HS-27A (cell line): Measurements from ENCODE around the gene ZDHHC13.

ENCODE experiments used
- DNase-seq: peaks from one replicate; pipeline ENCODE4 v3.0.0-alpha.2; 2012; ENCODE audit warnings: low read depth, missing footprints

ZDHHC13 gene

DNA sequence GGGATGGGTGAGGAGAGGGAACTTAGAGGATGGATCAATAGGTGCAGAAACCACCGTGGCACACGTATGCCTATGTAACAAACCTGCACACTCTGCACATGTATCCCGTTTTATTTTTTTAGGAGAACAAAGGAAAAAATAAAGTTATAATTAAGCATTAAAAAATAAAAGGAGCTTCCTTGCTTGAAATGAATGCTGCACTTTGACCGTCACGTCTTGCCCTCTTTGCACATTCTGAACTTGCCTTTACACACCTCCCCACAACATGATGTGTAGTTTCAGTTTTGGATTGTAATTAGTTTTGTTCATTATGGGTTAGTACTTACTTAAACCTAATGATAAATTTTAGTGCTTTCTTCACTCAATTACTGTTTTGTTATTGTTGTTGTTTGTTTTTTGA is 87.9 kb downstream of the ZDHHC13 start:
- no peak for DNase-seq

DNA sequence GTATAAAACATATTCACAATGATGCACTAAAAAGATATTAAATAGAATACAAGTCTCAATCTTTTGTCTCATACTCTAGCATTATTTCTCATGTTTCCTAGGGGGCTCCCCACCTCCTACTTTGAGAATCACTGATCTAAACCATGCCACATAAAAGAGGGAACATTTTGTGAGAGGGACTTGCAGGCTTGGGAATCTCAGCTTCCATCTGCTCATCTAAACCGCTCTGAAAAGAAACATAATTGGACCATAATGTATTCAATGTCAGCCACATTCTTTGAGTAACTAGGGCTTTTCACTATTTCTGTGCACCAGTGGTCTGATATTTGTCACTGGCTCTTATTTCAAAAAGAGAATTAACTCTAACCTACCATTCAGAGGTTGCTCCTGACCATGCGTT is 91.2 kb downstream of the ZDHHC13 start:
- no peak for DNase-seq

DNA sequence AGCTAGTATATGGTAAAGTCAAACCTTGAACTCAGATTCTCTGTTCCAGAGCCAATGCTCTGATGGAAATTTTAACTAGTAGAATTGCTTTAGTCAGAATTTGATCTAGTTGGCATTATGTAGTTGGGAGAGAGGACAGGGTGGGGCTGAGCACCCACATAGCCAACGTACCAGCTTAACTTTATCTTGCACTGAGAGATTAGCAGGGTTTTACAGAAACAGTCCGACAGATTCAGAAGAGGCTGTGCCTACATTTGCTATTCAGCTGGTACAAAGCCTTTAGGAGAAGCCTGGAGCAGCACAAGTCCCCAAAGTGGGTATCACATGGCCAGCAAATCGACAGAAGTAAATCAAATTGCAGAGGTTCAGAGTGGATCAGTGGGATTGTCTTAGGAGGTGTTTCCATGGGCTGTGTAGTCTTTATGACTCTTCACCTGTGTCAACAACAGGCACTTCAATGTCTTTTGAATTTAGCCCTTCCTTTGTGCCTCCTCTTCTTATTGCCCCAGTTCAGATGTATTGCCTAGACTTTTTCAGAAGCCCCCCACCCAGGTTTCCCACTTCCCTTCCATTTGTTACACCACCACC is 92.1 kb downstream of the ZDHHC13 start:
- no peak for DNase-seq

DNA sequence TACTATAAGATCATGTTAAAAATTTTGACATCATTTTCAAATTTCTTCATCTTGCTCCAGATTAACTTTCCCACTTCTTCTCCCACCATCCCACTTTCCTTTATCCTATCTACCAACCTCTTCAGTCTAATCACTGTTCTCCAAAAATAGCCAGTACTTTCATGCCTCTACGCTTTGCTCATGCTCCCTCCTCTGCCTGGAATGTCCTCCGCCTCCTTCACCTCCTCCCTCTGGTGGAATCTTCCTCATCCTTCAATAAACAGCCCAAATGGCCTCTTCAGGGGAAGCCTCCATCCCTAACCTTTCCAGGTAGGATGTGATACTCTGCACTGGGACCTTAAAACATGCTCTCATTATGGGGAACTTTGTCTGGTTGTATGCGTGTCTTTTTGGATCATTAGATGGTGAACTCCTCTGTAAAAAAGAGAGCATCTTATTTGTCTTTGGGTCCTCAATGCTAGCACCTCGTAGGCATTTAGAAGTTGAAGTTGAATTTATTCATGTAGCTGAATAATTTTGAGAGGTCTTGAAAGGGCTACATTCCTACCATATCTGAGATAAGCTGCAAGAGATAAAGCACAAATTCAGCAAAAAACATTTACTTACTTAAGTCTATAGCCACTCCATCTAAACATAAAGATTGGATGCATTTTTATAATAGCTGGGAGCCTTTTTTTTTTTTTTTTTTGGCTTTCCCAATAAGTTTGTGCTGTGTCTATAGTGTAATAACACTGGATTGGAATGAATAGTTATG is 92.8 kb downstream of the ZDHHC13 start:
- DNase-seq: peak; percentile 31

DNA sequence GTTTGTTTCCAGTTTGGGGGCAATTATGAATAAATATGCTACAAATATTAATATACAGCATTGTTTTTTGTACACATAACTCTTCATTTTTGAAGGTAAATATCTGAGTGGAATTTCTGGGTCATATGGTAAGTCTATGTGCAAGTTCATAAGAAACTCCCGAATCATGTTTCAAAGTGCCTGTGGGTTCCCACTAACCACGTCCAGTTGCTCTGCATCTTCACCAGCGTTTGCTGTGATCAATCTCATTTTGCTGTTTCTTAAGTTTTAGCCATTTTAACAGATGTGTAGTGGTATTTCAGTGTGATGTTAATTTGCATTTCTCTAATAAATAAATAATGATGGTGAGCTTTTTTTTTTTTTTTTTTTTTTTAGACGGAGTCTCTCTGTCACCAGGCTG is 99.1 kb downstream of the ZDHHC13 start:
- no peak for DNase-seq

DNA sequence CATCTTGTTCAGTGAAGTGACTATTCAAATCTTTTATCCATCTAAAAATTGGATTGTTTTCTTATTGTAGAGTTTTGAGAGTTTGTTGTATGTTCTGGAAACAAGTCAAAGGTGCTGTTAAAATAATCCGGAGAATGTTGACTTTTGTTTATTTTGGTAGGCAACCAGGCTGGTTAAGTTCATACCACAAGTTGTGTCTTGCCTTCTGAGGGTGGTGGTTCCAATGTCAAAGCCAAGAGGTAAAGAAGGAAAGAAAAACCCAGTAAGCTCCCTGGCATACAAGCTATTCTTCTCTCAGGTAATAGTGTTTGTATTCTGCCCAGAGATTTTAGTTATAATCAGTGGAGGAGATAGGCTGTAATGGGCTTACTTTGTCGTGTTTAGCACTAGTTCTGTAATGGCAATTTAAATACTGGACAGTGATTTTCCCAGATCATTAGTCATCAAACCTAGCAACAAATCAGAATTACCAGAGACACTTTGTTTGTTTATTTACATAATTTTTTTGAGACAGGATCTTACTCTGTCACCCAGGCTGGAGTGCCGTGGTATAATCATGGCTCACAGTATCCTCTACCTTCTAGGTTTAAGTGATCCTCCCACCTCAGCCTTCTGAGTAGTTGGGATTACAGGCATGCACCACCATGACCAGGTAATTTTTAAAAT is 99.9 kb downstream of the ZDHHC13 start:
- no peak for DNase-seq

DNA sequence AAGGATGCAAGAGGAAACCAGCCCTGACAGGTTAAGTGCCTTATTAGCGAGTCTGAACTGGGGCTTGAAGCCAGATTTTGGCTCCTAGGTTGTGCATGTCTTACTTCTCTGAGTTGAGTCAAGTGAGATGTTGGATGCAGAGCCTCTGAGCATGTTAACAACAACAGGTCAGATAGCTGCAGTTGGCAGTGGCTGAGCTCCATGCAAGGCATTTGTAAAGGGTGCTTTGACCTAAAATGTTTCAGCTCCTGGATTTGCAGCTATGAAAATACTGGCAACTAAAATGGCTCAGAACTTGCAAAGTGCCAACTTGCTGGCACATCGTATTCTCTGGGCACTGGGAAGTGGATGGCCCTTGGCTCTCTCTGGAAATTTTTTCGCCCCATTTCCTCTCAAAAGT is 101.2 kb downstream of the ZDHHC13 start:
- no peak for DNase-seq

DNA sequence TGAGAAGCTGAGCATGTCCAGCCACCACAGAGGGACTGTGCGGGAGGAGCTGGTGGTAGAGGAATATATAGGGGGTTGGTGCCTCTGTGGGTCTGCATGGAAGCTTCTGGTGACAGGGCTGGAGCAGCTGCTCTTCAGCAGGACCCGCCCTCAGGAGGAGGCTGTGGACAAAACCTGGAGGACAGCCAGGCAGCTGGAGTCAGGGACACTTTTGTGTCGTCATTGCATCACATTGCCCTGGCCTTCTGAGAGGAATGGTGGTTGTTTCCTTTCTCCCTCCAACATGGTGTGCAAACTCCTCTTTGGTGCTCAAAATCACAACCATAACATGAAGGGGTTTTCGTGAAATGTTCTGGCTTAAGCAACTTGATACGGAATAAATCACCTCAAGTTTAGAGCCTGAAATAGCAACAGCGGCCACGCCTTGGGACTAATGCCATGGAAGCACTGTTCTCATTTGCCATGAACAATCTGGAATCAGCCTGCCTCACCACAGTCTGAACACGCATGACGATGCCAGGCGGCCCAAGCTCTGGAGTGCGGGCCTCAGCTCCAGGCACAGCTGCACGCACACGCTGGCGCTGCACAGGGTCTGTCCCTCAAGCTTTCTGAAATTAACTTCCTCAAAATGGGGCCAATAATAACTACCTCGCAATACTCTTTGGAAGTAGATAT is 102.0 kb downstream of the ZDHHC13 start:
- DNase-seq: no peak

DNA sequence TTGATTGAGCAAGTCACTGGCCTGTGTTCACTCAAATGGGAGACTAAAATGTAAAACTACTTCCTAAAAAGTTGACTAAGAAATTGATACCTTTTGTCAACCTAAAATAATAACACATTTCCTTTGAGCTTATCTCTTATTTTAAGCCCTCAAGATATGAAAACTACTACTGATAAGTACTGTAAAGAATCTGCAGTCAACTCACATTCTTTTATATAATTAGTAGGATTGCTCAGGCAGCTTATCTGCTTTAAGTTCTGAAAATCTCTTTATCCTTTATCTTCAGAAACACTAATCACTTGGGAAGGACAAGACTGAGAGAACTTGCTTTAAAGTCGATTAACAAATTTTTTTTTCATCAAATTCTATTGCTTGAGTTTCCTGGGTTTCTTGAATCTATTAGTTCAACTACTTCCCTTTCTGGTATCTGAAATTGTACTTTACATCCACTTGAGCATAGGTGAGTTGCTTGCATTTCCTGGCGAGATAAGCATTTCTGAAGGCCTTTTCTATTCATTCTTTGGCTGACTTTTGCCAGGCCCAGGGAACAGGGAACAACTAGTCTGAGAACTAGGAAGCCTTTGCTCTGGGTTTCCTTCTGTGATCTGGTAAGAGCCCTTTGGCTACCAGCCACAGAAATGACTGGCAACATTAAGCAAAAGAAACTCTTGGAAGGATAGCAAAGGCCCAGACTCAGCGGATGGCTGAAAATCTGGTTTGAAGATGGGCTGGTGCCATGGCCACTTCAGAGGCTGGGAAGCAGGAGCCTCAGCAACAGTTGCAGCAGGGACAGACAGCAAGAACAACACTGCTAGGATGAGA is 104.1 kb downstream of the ZDHHC13 start:
- DNase-seq: no peak

DNA sequence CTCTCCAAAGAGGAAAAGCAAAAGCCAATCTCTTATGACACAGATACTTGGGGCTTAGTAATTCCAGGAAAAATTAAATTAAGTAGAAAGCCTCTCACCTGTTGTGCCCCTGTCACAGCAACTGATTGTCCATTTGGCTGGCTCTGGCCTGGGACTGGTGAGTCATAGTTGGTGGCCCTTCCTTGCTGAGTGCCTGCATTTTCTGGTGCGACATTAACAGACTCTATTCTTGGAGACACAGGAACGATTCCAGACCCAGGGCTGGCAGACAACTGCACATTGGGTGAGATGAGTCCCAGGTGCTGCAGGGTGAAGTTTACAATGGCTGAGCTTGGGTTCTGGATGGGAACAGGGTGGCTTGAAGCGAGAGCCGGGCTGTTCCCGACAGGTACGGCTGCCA is 108.2 kb downstream of the ZDHHC13 start:
- no peak for DNase-seq

DNA sequence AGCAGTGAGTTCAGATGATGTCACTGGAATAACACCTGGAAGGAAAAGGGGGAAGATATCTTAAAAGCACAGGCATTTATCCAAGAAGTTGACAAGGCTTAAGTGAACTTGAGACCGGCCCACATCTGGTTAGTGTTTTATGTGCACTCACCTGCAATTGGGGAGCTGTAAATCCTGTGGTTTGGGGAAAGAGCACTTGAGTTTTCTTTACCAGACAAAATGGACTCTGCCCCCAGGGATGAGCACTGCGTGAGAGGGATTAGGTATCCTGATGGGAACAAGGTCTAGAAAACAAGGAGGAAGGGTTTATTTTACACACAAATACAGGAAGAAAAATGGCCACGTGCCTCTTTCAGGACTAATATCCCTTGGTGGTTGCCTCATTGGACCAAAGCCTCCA is 108.6 kb downstream of the ZDHHC13 start:
- no peak for DNase-seq
